HG03135 (cell line): Measurements from ENCODE around the gene PARVB.
"Not testable (repeated sequence)": the region's sequence is repeated elsewhere in the genome, so short reads cannot be mapped to it uniquely, and the experiment has no call there.

Experiments
- ATAC-seq: cut with Tn5 transposase; IDR thresholded peaks from one replicate; pipeline ENCODE4 v1.9.1; 2021; ENCODE audit warnings: mild to moderate bottlenecking, moderate library complexity; ENCODE audit not compliant: unreplicated experiment

The PARVB gene

GRCh38 chr22:44049486-44050231 is 25.6 kb downstream of the PARVB start:
- ATAC-seq: no peak

- no peak for ATAC-seq
These were observed 26.8 kb downstream of the PARVB start for GRCh38 chr22:44050766-44051355.

GRCh38 chr22:44051358-44051757 is 27.3 kb downstream of the PARVB start:
- ATAC-seq: no peak

GRCh38 chr22:44051961-44052360 is 27.9 kb downstream of the PARVB start:
- ATAC-seq: no peak

DNA sequence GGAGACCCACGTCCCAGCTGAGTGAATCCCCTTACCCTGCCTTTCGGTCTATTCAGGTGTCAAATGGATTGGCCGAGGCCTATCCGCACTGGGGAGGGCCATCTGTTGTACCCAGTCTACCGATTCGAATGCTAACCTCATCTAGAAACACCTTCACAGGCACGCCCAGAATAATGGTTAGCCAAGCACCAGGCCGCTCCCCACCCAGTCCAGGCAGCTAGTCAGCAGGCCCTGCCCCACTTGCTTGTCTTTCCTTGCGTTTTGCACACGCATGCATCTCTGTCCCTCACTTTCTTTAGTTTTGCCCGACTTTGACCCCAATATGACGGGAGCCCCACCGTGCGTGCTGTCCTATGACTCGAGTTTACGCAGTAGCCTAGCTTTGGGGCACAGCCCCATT is 31.7 kb downstream of the PARVB start:
- no peak for ATAC-seq

DNA sequence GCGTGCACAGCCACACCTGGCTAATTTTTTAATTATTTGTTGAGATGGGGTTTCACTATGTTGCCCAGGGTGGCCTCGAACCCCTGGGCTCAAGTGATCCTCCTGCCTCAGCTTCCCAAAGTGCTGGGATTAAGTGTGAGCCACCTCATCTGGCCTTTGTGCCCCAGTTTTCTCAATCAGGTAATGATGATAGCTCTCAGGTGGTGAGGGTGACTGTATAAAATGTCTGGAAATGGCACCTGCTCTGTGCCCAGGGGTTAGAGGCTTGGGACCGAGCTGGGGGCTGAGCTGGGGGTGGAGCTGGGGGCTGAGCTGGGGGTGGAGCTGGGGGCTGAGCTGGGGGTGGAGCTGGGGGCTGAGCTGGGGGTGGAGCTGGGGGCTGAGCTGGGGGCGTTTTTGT is 32.5 kb downstream of the PARVB start:
- ATAC-seq: not testable (repeated sequence)

DNA sequence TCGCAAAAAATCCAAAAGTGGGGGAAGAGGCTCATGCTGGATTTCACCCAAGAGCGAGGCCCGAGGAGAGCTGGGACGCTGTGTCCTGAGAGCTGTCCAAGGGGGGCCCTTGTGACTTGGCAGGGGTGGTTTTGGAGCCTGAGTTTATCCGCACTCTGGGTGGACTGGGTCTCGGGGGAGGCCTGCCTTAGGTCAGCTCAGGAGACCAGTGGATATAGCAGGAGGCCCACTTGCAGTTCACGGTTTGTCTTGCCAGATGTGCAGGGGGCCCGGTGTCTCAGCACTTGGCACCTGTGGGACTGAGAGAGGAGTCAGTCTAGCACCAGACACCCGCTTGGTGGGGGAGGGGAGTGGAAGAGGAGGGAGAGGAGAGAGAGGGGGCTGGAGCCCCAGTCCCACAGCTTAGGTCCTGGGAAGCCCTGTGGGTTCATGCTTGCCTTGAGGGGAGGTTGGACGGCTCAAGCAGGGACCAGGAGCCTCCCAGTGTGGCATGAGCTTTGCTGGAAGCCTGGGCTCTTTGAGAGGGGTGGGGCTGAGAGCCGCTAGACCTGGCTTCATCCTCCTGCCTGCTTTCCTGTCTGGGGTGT is 33.4 kb downstream of the PARVB start:
- ATAC-seq: no peak

GRCh38 chr22:44063462-44064371 is 39.6 kb downstream of the PARVB start:
- ATAC-seq: no peak

GRCh38 chr22:44067033-44067432 is 42.9 kb downstream of the PARVB start:
- ATAC-seq: no peak

DNA sequence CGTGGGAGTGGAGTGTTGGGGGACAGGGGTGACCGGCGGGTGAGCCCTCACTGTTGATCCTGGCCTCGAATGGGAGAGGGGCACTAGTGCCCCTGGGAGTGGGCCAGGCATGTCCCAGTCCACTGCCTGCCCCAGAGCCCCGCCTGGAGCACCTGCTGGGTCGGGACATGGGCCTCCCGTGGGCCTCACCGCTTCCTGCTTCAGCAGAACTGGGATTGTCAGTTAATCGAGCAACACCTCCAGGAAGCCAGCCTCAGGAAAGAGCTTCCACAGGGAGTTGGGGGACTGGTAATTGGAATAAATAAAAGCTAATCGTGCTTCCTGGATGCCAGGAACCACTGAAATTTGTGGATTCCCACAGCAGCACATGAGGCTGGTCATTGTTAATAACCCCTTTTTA is 43.8 kb downstream of the PARVB start:
- ATAC-seq: no peak

DNA sequence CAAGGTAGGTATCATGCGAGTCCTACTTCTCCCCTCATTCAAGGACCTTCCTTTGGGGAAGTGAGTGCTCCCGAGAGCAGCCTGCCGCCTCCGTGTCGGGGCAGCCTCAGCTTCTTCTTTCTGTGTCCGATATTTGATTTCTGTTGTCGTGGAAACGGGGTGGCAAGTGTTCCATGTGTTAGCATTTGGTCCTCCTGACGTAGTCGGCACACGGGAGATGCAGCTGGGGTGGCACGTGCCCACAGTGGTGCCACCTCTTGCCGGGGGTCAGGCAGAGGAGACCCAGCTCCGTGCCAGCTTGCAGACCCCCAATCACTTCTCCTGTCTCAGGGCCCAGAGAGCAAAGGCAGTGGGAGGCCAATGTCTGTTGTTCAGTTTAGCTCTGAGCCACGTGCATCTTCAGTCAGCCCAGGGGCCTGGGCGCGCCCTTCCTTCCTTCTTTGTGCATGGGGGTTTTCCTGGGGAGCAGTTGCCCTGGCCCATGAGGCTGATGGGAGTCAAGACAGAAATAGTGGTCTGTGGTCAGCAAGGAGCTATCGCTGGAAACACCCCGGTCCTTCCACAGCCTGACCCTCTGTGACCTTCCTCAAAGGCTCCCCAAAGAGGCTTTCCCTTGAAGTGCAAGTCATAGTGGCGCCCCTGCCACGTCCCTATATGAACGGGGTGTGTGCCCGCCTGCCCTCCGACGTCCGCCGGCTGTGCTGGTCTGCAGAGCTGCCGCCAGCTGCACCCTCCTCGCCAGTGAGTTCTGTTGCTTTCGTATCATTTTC is 44.5 kb downstream of the PARVB start:
- no peak for ATAC-seq

DNA sequence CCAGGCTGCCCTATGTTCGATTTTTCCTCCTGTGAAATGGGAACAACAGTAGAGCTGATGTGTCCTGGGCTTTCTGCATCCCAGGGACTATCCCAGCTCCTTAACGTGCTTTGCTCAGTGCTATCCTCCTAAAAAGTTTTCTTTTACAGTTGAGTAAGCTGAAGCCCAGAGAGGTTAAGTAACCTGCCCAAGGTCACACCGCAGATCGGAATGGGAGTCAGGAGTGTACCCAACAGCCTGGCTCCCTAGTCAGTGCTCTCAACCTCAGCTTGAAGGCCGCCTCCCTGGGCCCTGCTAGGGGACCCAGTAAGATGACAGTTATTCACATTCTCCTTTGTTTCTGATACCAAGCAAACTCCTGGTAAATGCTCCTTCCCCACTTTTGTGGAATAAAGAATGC is 45.9 kb downstream of the PARVB start:
- no peak for ATAC-seq

DNA sequence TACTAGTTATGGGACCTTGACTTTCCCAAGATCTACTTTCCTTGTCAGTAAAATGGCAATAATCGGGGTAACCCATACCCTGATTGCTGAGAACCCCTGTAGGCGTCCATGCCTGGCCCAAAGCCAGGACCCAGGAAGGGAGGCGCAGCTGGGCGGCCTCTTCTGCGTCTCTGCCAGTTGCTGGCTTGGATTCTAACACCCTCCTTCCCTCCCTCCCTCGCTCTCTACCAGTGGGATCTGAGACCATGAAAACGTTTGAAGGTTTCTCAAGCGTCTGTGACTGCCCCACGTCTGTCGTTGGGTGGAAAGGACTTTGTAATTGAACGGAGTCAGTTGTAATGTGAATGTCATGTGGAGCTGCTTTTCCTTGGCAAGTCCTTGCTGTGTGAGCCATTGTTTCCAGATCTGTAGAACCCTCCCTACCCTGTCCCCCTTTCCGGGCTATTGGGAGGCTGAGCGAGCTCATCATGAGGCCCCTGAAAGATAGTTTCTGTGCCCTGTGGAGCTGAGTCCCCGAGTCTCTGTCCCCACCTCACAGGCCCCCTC is 47.8 kb downstream of the PARVB start:
- no peak for ATAC-seq

- ATAC-seq: no peak
These were observed 50.4 kb downstream of the PARVB start for GRCh38 chr22:44074337-44074984.

DNA sequence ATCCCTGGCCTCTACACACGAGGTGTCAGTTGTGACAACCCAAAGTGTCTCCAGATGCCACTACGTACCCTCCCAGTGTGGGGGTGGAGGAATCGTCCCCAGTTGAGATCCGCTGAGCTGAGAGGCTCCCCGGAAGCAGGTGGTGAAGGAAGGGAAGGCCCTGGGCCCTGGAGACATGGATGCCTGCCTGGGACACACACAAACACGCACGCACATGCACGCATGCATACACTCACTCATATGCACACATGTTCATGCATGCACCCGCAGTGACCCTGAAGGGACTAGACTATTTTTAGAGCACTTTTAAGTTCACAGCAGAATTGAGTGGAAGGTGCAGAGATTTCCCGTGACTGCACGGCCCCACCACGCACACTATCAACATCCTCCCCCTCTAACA is 50.9 kb downstream of the PARVB start:
- ATAC-seq: no peak

DNA sequence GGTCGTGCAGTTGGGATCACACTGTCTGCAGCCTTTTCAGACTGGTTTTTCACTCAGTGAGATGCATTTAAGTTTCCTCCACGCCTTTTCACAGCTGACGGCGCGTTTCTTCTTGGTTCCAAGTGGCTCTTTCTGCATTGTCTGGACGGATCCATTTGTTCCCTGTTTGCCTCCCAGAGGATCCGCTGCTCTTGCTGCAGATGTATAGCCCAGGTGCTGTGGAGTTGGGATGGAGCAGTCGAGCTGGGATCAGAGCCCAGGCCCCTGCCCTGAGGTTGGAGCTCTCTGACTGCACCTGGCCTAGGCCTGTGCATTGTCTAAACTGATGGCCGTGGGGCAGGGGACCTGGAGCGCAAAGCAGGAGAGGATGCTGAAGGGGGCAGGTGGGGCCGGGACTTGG is 51.6 kb downstream of the PARVB start:
- ATAC-seq: no peak

GRCh38 chr22:44076825-44077224 is 52.7 kb downstream of the PARVB start:
- no peak for ATAC-seq

DNA sequence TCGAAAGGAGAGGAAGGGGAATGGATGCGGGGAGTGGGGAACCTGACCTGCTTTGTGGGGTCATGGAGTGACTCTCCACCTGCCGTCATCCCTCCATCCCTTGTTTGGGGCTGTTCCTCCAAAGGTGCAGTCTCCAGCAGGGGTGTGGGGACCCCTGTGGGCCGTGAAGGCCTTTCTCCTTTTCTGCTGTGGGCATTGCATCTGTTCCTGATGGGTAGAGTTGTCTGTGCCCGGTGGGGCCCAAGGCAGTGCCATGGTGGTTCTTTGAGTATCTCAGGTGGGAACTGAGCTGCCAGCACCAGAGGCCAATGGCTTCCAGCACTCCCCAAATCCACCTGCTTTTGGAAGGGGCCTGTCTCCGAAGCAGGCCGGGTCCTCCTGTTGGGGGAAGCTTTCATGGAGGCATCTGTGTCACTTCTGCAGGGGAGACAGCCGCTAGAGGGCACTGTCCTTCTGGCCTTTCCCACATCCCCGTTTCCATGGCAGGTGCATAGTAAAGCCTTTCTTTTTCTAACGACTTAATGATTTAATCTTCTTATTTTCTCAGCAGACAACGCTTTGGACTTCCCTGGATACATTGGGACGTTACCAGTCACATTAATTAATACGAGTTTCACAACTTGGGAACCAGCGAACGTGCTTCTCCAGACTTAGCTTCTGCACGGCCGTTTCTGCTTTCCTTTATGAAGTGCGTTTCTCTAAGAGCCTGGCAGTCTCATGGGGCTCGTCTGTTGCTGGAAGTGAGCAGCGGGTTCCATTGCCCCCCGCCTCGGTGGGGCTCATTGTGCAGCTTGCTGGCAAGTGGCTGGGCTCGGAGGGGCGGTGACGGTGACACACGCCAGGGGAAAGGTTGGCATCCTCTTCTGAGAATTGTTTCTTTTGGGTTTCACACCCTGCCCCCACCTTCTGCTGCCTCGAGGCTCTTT is 57.1 kb downstream of the PARVB start:
- ATAC-seq: no peak

DNA sequence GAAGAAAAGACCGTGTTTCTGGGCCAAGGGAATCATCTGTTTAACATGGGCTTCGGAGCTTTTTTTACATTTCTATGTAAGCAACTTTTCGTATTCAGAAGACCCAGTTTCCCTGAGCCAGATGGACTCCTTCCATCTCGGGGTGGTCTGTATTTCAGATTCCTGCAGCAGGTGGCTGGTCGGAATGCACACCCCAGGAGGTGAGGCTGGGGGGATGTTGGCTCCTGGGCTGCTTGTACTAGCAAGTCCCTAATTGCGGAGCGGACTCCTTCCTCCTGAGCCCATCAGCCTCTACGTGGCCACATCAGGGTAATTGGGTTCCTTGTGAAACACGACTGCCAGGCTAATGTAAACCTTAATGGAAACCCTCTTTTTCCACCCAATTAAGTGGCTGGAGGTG is 58.7 kb downstream of the PARVB start:
- no peak for ATAC-seq
